Measurements from ENCODE around the gene NRDC. TPM values are rescaled to one million over a fixed set of nuclear protein-coding genes. Genes with fewer than 3 reads are reported as not detected.
"Not testable (repeated sequence)": the region's sequence is repeated elsewhere in the genome, so short reads cannot be mapped to it uniquely, and the experiment has no call there.

The NRDC gene
- total RNA-seq, 1 donor from 2014 or later, result 37.9 TPM

- DNase-seq (ENCODE audit: low read depth in 2 of 2), result no peak
Observed at GRCh38 chr1:51842261-51842660, 36.3 kb downstream of the NRDC start.

GRCh38 chr1:51840743-51841461 lies 37.6 kb downstream of the NRDC start:
- DNase-seq (ENCODE audit: low read depth in 2 of 2), result no peak

GRCh38 chr1:51840182-51840581 lies 38.3 kb downstream of the NRDC start:
- no peak for DNase-seq (ENCODE audit: low read depth in 2 of 2)

DNA sequence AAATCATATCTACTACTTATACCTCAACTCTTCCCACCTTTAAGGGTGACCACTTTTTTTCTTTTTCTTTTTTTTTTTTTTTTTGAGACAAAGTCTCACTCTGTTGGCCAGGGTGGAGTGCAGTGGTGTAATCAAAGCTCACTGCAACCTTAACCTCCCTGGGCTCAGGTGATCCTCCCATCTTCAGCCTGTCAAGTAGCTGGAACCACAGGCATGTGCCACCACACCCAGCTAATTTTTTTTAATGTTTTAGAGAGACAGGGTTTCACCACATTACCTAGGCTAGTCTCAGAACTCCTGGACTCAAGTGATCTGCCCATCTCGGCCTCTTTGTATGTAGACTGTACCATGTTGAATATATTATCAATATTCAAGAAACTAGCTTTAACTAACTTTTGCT lies 39.4 kb downstream of the NRDC start:
- DNase-seq (ENCODE audit: low read depth in 2 of 2), result no peak

DNA sequence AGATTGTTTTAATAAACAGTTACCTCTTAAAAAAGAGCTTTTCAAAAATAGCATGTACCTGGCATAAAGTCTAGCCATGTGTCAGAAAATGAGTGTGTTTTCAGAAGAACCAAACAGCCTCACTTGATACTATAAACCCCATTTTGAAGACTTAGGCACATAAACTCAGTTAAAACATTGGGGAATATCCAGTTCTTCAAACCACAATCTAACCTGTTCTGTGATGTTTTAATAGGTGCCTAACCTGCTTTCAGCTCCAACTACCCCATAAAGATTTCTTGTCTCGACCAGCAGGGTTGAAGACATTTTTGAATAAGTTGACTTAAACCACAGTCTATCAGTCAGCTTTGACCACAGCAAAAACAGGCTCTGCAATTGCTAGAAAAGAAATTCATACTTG lies 41.3 kb downstream of the NRDC start:
- no peak for DNase-seq (ENCODE audit: low read depth in 2 of 2)

GRCh38 chr1:51833700-51834099 lies 44.8 kb downstream of the NRDC start:
- DNase-seq (ENCODE audit: low read depth in 2 of 2), result peak in 1 of 2 donors; percentile 2

GRCh38 chr1:51829058-51829457 lies 49.5 kb downstream of the NRDC start:
- DNase-seq (ENCODE audit: low read depth in 2 of 2), result no peak

GRCh38 chr1:51819810-51820209 lies 58.7 kb downstream of the NRDC start:
- no peak for DNase-seq (ENCODE audit: low read depth in 2 of 2)

GRCh38 chr1:51819021-51819420 lies 59.5 kb downstream of the NRDC start:
- DNase-seq (ENCODE audit: low read depth in 2 of 2), result not testable (repeated sequence)

GRCh38 chr1:51818487-51818886 lies 60.0 kb downstream of the NRDC start:
- no peak for DNase-seq (ENCODE audit: low read depth in 2 of 2)

- DNase-seq (ENCODE audit: low read depth in 2 of 2), result no peak
Observed at GRCh38 chr1:51814513-51814912, 64.0 kb downstream of the NRDC start.

- no peak for DNase-seq (ENCODE audit: low read depth in 2 of 2)
Observed at GRCh38 chr1:51799372-51799771, 79.2 kb downstream of the NRDC start.

GRCh38 chr1:51794868-51795267 lies 83.7 kb downstream of the NRDC start:
- DNase-seq (ENCODE audit: low read depth in 2 of 2), result no peak

DNA sequence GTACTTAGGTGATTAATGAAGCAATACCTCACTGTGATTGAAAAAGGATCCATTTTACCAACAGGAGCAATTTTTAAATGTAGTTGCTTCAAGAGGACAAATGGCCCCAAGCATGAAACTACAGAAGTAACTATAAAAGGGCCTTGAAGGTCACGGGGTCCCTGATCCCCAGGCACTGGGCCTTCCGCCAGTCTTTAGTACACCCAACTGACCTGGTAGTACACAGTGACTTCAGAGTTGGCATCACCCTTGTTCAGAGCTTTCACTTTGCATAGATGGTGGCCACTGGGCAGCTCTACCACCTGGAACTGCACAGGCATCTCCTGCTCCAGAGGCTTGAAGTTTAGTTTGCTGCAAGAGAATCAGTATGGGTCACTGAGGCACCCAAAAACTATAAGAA lies 84.3 kb downstream of the NRDC start:
- DNase-seq (ENCODE audit: low read depth in 2 of 2), result no peak

DNA sequence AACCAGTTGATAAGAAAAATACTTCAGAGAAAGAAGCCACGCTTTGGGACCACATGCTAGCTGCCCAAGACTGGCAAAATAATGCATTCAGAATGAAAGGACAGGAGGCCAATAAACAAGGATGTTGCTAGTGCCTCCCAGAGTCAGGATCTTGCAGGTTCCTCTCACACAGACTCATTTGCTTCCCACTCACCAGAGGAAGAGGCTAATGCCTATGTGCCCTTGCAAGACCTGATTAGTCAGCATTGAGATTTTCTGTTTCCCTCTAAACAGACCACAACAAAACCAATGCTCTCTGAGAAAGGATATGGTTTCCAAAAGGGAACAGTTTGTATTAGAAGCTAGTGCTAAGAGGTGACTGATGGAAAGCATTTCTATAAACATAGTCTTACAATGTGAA lies 85.7 kb downstream of the NRDC start:
- peak in 1 of 2 donors; percentile 72 for DNase-seq (ENCODE audit: low read depth in 2 of 2)

- DNase-seq (ENCODE audit: low read depth in 2 of 2), result no peak
Observed at GRCh38 chr1:51791888-51792287, 86.6 kb downstream of the NRDC start.

GRCh38 chr1:51790385-51790784 lies 88.1 kb downstream of the NRDC start:
- DNase-seq (ENCODE audit: low read depth in 2 of 2), result no peak

DNA sequence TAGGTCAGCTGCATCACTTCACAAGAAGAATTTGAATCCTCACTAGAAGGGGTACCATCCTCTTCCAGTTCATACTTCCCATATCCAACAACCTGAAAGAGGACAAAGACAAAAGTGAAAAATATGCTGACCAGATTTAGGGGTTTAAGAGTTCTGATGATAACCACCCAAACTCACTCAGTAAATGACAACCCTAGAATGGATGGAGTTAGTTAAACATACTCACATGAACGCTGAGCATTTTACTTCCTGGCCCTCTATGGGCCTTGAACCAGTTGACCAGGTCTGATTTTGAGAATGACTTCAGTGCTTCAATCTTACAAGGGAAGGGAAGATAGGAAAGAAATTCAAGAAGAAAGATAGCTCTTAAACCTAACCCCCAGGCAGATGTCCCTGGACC lies 89.2 kb downstream of the NRDC start:
- no peak for DNase-seq (ENCODE audit: low read depth in 2 of 2)

DNA sequence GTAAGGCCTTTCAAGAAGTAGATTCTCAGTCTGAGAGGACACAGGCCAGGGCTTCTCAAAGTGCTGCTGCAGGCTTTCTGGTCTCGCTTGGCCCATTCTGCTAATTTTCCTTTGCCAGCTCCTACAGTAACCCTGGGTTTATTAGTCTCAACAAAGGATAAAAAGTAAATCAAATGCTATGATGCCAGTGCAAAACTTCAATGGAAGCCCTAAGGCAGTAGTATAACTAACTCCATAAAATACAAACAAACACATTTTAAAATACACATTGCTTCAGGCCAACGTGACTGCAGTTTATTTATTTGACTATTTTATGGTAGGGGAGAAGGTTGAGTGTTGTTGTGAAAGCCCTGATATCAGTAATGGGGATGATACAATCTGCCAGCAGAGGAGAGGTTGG lies 89.6 kb downstream of the NRDC start:
- no peak for DNase-seq (ENCODE audit: low read depth in 2 of 2)

- no peak for DNase-seq (ENCODE audit: low read depth in 2 of 2)
Observed at GRCh38 chr1:51784997-51785421, 93.5 kb downstream of the NRDC start.

DNA sequence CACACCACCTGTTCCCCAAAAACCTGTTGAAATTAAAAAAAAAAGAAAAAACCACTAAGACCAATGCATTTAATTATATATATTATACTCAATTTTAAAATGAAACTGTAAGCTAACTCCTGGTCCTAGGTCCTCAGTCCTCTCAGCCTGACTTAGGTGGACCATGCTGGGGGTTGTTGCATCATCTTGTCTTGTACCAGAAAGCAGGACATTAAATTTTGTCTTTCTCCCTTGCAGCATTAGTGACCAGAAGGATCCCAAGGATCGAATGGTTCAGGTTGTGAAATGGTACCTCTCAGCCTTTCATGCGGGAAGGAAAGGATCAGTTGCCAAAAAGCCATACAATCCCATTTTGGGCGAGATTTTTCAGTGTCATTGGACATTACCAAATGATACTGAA lies 97.6 kb downstream of the NRDC start:
- no peak for DNase-seq (ENCODE audit: low read depth in 2 of 2)

DNA sequence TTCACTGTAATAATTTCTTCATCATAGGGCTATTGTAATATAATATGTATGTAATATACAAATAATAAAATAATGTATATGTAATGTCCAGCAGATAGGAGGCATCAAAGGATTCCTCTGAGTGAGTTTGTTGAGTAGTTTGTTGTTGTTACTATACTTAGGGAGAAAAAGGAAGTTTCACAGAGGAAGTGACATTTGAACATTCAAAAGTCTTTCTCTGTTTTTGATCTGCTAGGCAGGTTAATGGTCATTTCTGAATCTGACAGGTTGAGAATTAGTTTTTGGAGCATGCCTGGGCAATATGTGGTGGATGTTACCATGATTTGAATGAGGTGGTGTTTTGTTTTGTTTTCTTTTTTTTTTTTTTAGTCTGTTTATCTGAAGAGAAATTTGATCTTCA lies 102.1 kb downstream of the NRDC start:
- no peak for DNase-seq (ENCODE audit: low read depth in 2 of 2)

- DNase-seq (ENCODE audit: low read depth in 2 of 2), result peak; percentile 80 to 82
Observed at GRCh38 chr1:51768971-51769588, 109.4 kb downstream of the NRDC start.
